ENCODE results near the gene IDH3G.

Gene IDH3G

GRCh38 chrX:153773741-153774575, 20.2 kb downstream of the IDH3G start:
- in situ Hi-C loops (cut with HindIII; ENCODE audit: low sequenced_read_pairs) = no loop called here

- in situ Hi-C loops (cut with HindIII; ENCODE audit: low sequenced_read_pairs) = no loop called here
These were observed 21.0 kb downstream of the IDH3G start for GRCh38 chrX:153773218-153773611.

- in situ Hi-C loops (cut with HindIII; ENCODE audit: low sequenced_read_pairs) = no loop called here
These were observed 21.6 kb downstream of the IDH3G start for GRCh38 chrX:153772316-153773217.

DNA sequence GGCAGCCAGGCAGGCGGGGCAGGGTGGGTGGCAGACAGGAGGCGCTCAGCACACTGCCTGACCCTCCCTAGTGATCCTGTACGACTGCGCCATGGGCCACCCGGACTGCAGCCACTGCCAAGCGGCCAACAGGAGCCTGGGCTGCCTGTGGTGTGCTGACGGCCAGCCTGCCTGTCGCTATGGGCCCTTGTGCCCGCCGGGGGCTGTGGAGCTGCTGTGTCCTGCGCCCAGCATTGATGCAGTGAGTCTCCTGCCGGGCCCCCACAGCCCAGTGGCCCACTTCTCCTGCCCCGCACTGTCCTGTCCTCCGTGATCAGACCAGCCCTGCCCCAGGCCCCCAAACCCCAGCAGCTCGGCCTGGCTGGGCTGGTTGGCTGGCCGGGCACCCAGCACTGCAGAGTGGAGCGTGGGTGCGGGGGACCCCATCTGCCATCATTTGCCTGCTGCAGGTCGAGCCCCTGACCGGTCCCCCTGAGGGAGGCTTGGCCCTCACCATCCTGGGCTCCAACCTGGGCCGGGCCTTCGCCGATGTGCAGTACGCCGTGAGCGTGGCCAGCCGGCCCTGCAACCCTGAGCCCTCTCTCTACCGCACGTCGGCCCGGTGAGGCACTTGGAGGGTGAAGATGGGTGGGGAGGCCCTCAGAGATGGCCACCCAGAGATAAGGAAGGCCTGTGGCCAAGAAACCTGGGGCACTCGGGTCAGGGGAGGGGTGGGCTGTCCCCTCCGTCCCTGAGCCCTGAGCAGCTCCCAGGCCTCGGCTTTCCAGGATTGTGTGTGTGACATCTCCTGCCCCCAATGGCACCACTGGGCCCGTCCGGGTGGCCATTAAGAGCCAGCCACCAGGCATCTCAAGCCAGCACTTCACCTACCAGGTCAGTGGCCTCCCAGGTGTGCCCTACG, 22.5 kb downstream of the IDH3G start:
- in situ Hi-C loops (cut with HindIII; ENCODE audit: low sequenced_read_pairs) = no loop called here

GRCh38 chrX:153770601-153771414, 23.4 kb downstream of the IDH3G start:
- in situ Hi-C loops (cut with HindIII; ENCODE audit: low sequenced_read_pairs) = no loop called here

DNA sequence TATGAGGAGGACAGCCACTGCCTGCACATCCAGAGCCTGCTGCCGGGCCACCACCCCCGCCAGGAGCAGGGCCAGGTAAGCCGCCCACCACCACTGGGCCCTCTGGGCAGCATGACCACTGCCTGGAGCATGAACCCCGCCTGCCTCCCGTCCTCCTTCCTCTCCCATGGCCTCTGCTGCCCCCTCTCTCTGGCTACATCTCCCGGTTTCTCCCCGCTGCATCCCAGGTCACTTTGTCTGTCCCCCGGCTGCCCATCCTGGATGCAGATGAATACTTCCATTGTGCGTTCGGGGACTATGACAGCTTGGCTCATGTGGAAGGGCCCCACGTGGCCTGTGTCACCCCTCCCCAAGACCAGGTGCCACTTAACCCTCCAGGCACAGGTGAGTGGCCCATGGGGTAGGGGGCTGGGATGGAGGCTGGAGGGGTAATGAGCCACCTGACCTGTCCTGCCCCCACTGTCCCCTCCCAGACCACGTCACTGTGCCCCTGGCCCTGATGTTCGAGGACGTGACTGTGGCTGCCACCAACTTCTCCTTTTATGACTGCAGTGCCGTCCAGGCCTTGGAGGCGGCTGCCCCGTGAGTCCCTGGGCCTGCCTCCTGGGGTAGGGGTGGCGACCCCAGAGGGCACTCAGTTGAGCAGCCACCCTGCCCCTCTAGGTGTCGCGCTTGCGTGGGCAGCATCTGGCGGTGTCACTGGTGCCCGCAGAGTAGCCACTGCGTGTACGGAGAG, 24.1 kb downstream of the IDH3G start:
- in situ Hi-C loops (cut with HindIII; ENCODE audit: low sequenced_read_pairs) = no loop called here

DNA sequence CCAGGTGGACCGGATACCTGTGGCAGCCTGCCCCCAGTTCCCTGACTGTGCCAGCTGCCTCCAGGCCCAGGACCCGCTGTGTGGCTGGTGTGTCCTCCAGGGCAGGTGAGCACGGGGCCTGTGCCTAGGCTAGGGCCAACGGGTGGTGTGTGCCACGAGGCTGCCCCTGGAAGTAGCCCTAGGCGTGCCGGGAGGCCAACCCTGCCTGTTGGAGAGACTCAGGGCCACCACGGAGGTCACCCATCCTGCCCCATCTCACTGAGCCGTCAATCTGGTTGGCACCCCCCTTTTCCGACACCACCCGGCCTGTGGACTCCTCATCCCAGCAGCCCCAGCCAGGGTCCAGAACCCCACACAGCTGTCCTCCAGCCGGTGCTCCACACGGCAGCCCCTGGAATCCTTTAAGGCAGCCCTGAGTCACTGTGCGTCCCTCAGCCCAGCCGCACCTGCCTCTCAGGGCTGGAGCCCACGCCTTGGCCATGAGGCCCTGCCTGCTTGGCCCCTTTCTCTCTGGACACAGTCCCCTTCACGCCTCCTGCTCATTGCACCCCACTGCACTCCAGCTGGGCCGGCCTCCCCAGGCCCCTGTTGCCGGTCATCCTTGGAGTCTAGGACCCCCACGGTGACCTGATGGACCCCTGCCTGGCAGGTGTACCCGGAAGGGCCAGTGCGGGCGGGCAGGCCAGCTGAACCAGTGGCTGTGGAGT, 24.9 kb downstream of the IDH3G start:
- in situ Hi-C loops (cut with HindIII; ENCODE audit: low sequenced_read_pairs) = no loop called here

GRCh38 chrX:153768311-153769157, 25.6 kb downstream of the IDH3G start:
- in situ Hi-C loops (cut with HindIII; ENCODE audit: low sequenced_read_pairs) = no loop called here

- in situ Hi-C loops (cut with HindIII; ENCODE audit: low sequenced_read_pairs) = no loop called here
These were observed 26.5 kb downstream of the IDH3G start for GRCh38 chrX:153767674-153768055.

- in situ Hi-C loops (cut with HindIII; ENCODE audit: low sequenced_read_pairs) = no loop called here
These were observed 27.1 kb downstream of the IDH3G start for GRCh38 chrX:153766871-153767673.

- in situ Hi-C loops (cut with HindIII; ENCODE audit: low sequenced_read_pairs) = no loop called here
These were observed 27.9 kb downstream of the IDH3G start for GRCh38 chrX:153766098-153766817.

GRCh38 chrX:153765138-153766079, 28.8 kb downstream of the IDH3G start:
- in situ Hi-C loops (cut with HindIII; ENCODE audit: low sequenced_read_pairs) = no loop called here

DNA sequence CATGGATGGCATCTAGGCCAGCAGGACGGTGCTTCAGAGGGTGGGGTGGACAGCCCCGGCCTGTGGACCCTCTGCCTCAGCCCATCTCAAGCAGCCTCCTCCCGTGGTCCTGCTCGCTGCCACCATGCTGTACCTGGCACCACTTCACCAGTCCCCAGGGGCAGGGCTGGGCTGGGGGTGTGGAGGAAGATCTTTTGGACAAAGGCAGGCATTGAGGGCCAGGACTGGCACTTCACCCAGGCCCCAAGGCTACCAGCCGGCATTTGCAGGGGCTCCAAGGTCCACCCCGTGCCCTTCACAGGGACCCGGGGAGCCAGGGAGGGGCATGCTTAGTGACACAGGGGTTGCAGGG, 29.4 kb downstream of the IDH3G start:
- in situ Hi-C loops (cut with HindIII; ENCODE audit: low sequenced_read_pairs) = no loop called here

GRCh38 chrX:153763989-153764755, 30.0 kb downstream of the IDH3G start, which contains the start of gene PLXNB3:
Gene PLXNB3 (plus strand): TSS chrX:153764249. CDS start chrX:153765536, 1,287 bp downstream.
- in situ Hi-C loops (cut with HindIII; ENCODE audit: low sequenced_read_pairs) = no loop called here
